K562 (cell line): Measurements from ENCODE around the gene NOSIP. TPM values are rescaled to one million over a fixed set of nuclear protein-coding genes. Genes with fewer than 3 reads are reported as not detected.

Experiments used
- ADNP ChIP-seq: fragments of 200-800 bp; sonication (Bioruptor generic); IDR thresholded peaks from 2 replicates; pipeline ENCODE4 v1.6.1; 2016; ENCODE audit warnings: missing genetic modification characterization, missing compliant biosample characterization
- KHSRP ChIP-seq: fragments of 450-650 bp; IDR thresholded peaks from 2 replicates; pipeline ENCODE4 v1.6.1; 2017
- LARP7 ChIP-seq: fragments of 450-650 bp; IDR thresholded peaks from 2 replicates; pipeline ENCODE4 v1.6.1; 2016
- MAX ChIP-seq: sonication (generic); formaldehyde crosslinking; IDR thresholded peaks from 2 replicates; pipeline ENCODE4 v1.9.0; 2022; ENCODE audit warnings: mild to moderate bottlenecking, missing genetic modification reagents
- MYBL2 ChIP-seq, 2 experiments: fragments of 450-650 bp in 1 of 2; sonication (generic) in 1 of 2; formaldehyde crosslinking in 1 of 2; IDR thresholded peaks; 2 replicates each; pipeline versions ENCODE4 v1.6.1 to v1.8.1; 2017 to 2022; ENCODE audit warnings: borderline replicate concordance in 1 of 2, inconsistent platforms in 1 of 2, low read depth in 1 of 2, mild to moderate bottlenecking in 1 of 2, missing genetic modification reagents in 1 of 2, moderate library complexity in 1 of 2
- NR1H2 ChIP-seq: sonication (generic); formaldehyde crosslinking; IDR thresholded peaks from 2 replicates; pipeline ENCODE4 v1.4.0; 2020; ENCODE audit warnings: mild to moderate bottlenecking, missing genetic modification reagents
- PKNOX1 ChIP-seq: fragments of 450-650 bp; IDR thresholded peaks from 2 replicates; pipeline ENCODE4 v1.6.1; 2016
- POLR2G ChIP-seq: fragments of 200-400 bp; formaldehyde crosslinking; IDR thresholded peaks from 2 replicates; pipeline ENCODE4 v1.6.1; 2017; ENCODE audit warnings: low read depth, mild to moderate bottlenecking, antibody characterized with exemption, low read length, moderate library complexity
- SMAD4 ChIP-seq: fragments of 250-450 bp; sonication (Bioruptor Pico); conservative IDR thresholded peaks from 2 replicates; pipeline ENCODE4 v1.8.0; 2021; ENCODE audit warnings: inconsistent platforms, mild to moderate bottlenecking, moderate library complexity
- SMC3 ChIP-seq: conservative IDR thresholded peaks from 2 replicates; pipeline ENCODE4 v1.6.1; 2011; ENCODE audit warnings: low read depth, low read length, improper control_type of control experiment; ENCODE audit not compliant: insufficient read depth
- SP1 ChIP-seq: sonication (generic); formaldehyde crosslinking; IDR thresholded peaks from 2 replicates; pipeline ENCODE4 v1.8.1; 2022; ENCODE audit warnings: mild to moderate bottlenecking, missing genetic modification reagents
- TAF15 ChIP-seq: fragments of 200-400 bp; formaldehyde crosslinking; IDR thresholded peaks from 2 replicates; pipeline ENCODE4 v1.6.1; 2017; ENCODE audit warnings: mild to moderate bottlenecking, low read depth, low read length, moderate library complexity
- TFAP4 ChIP-seq: sonication (generic); formaldehyde crosslinking; IDR thresholded peaks from 2 replicates; pipeline ENCODE4 v1.8.0; 2022; ENCODE audit warnings: missing genetic modification reagents, mild to moderate bottlenecking, moderate library complexity, borderline replicate concordance
- TSHZ1 ChIP-seq: fragments of 250-450 bp; sonication (Bioruptor Pico); IDR thresholded peaks from 2 replicates; pipeline ENCODE4 v1.4.0; 2020; ENCODE audit warnings: mild to moderate bottlenecking, moderate library complexity
- ZNF3 ChIP-seq: fragments of 250-450 bp; sonication (Bioruptor Pico); IDR thresholded peaks from 2 replicates; pipeline ENCODE4 v1.5.0; 2021; ENCODE audit warnings: mild to moderate bottlenecking, moderate library complexity
- ZNF518B ChIP-seq: fragments of 250-450 bp; sonication (Bioruptor Pico); IDR thresholded peaks from 2 replicates; pipeline ENCODE4 v1.5.0; 2021; ENCODE audit warnings: mild to moderate bottlenecking, moderate library complexity
- ZNF655 ChIP-seq: fragments of 250-450 bp; sonication (Bioruptor Pico); IDR thresholded peaks from 2 replicates; pipeline ENCODE4 v1.5.0; 2021
- polyA plus RNA-seq, 8 experiments: library from polyadenylated mRNA; depleted of rRNA in 4 of 8; stranded (reverse) in 5 of 8; unstranded in 3 of 8; fragments of >200 nt; fragmentation: Nextera tagmentation in 2 of 8; fragmentation: Illumina TruSeq in 1 of 8; extraction: Ambion mirVana in 2 of 8; extraction: Trizol in 1 of 8; gene quantifications; 2 replicates each; pipeline versions ENCODE4 v1.2.1 to v1.2.3, GENCODE V29; 2011 to 2014; ENCODE audit warnings: inconsistent platforms in 1 of 8, missing spikeins in 1 of 8
- total RNA-seq, 7 experiments: library from RNA; depleted of rRNA in 6 of 7; stranded (reverse); fragments of >200 nt in 6 of 7; fragmentation: Illumina TruSeq in 2 of 7; extraction: Trizol in 2 of 7; gene quantifications; 2 replicates each; pipeline versions ENCODE4 v1.2.1 to v1.2.3, GENCODE V29; 2011 to 2021; ENCODE audit warnings: low replicate concordance in 1 of 7

The NOSIP gene
- total and polyA plus RNA-seq, 9 of the 15 experiments (the other 6 are each of a cell fraction or from before 2014, with no cell fraction given) = 14.4 to 153 (median 79.9) TPM

- no peak for TF ChIP-seq POLR2G
- no peak for TF ChIP-seq LARP7
- 0 out of 2 replicates have a peak, but pooled peaks have one; percentile 13 for TF ChIP-seq ADNP (tag)
- 0 out of 2 replicates have a peak, but pooled peaks have one; percentile 27 for TF ChIP-seq MAX (CRISPR knock-in tag)
- no peak for TF ChIP-seq PKNOX1
- no peak for TF ChIP-seq TSHZ1 (CRISPR knock-in tag)
- peak; percentile 14; the same call in 1 of the 2 replicates for TF ChIP-seq TFAP4 (CRISPR knock-in tag)
- 0 out of 2 replicates have a peak, but pooled peaks have one; percentile 52 for TF ChIP-seq SP1 (CRISPR knock-in tag)
- no peak for TF ChIP-seq KHSRP
- TF ChIP-seq MYBL2 (IDR thresholded peaks at IDR 0.05; ENCODE audit: low read depth) = no peak
- no peak for TF ChIP-seq MYBL2 (CRISPR knock-in tag; IDR thresholded peaks at IDR 0.05; ENCODE audit: borderline replicate concordance)
- TF ChIP-seq SMAD4 (CRISPR knock-in tag) = no peak
- no peak for TF ChIP-seq TAF15
- TF ChIP-seq ZNF655 (CRISPR knock-in tag) = no peak
- TF ChIP-seq ZNF3 (CRISPR knock-in tag) = no peak
- peak; percentile 98 for TF ChIP-seq SMC3
- no peak for TF ChIP-seq ZNF518B (CRISPR knock-in tag)
- no peak; the same call in 1 of the 2 replicates for TF ChIP-seq NR1H2
These were observed 73.7 kb downstream of the NOSIP start (continued) for GRCh38 chr19:49506575-49507105.
